ENCODE measurements around the gene TBX1. TPM values are rescaled to one million over a fixed set of nuclear protein-coding genes. Genes with fewer than 3 reads are reported as not detected.

Gene TBX1
- polyA plus RNA-seq, 1 donor from 2014 or later, result not detected

DNA sequence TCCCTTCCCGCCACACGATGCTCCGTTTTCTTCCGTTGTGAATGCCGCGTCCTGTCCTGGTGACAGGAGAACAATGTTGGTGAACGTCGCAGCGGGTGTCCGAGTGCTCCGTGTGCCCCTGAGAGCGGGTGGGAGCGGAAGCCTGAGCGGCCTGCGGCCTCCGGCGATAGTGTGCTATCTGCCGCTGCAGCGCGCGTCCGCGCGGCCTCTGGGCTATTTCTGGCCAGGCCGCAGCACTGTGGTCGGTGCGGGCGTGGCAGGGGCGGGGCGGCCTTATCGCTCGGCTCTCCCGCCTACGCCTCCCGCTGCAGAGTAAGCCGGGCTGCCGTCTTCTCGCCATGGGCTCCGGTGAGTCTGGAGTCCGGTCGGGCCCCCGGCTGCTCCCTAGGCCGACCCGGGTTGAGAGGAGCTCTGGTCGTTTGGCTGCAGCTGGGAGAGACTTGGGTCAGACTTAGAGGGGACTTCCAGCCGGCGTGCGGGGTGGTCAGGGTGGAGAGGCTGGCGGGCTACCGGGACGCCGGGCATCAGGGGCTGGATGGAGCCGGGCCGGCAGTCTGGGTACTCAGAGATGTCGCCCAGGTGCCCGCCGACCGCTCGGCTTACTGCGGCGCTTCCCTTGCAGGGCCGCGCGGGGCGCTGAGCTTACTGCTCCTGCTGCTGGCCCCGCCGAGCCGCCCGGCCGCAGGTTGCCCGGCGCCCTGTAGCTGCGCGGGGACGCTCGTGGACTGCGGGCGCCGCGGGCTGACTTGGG, 37.2 kb upstream of the TBX1 start, which contains the start of gene GP1BB:
GP1BB (plus strand) TSS at position 308 of the 751 bp plus-strand sequence; CDS start at position 339, 31 bp downstream.
- Histone ChIP-seq H3K9me2 (ENCODE audit: insufficient read depth, low read length) (no peaks in the 10 kb centered on the region), H3K4me2 (ENCODE audit: low read length) (no peak within 1 kb of the TSS), H3K9ac (ENCODE audit: low read length) (no peak within 1 kb of the TSS), H3K4me3 (ENCODE audit: low read length) (peak within 1 kb of the TSS; percentile 42), H2AFZ (ENCODE audit: low read depth, low read length) (no peak within 1 kb of the TSS), H3K36me3 (ENCODE audit: insufficient read depth, low read length) (peaks cover 14% of the 10 kb centered on the region), H4K20me1 (ENCODE audit: insufficient read depth) (peaks cover 48% of the 10 kb centered on the region), H3F3A (ENCODE audit: insufficient read depth, low read length, poor library complexity, severe bottlenecking) (no peaks in the 10 kb centered on the region), H3K79me2 (replicated peaks; ENCODE audit: insufficient read depth, low read length) (no peaks in the 10 kb centered on the region), H3K27ac (ENCODE audit: low read length) (no peak within 1 kb of the TSS), H3K27me3 (ENCODE audit: insufficient read depth, low read depth, low read length) (peaks cover 95% of the 10 kb centered on the region), H3K9me3 (ENCODE audit: low read length) (no peaks in the 10 kb centered on the region)
- TF ChIP-seq SMC3 (conservative IDR thresholded peaks at IDR 0.05; ENCODE audit: poor library complexity) (no peak), EZH2 (IDR thresholded peaks at IDR 0.05; ENCODE audit: borderline replicate concordance, insufficient read depth, low read length, poor library complexity, severe bottlenecking) (no peak), TAF1 (IDR thresholded peaks at IDR 0.05; ENCODE audit: low read depth) (no peak), RAD21 (conservative IDR thresholded peaks at IDR 0.05) (no peak), EP300 (conservative IDR thresholded peaks at IDR 0.05; ENCODE audit: poor library complexity, severe bottlenecking) (no peak), MXI1 (conservative IDR thresholded peaks at IDR 0.05; ENCODE audit: poor library complexity, severe bottlenecking) (no peak), POLR2AphosphoS5 (IDR thresholded peaks at IDR 0.05) (peak; percentile 44)
- TF ChIP-seq, protein P1, sequence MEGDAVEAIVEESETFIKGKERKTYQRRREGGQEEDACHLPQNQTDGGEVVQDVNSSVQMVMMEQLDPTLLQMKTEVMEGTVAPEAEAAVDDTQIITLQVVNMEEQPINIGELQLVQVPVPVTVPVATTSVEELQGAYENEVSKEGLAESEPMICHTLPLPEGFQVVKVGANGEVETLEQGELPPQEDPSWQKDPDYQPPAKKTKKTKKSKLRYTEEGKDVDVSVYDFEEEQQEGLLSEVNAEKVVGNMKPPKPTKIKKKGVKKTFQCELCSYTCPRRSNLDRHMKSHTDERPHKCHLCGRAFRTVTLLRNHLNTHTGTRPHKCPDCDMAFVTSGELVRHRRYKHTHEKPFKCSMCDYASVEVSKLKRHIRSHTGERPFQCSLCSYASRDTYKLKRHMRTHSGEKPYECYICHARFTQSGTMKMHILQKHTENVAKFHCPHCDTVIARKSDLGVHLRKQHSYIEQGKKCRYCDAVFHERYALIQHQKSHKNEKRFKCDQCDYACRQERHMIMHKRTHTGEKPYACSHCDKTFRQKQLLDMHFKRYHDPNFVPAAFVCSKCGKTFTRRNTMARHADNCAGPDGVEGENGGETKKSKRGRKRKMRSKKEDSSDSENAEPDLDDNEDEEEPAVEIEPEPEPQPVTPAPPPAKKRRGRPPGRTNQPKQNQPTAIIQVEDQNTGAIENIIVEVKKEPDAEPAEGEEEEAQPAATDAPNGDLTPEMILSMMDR (IDR thresholded peaks at IDR 0.05; ENCODE audit: poor library complexity, severe bottlenecking), result no peak
- TF ChIP-seq, protein P2, sequence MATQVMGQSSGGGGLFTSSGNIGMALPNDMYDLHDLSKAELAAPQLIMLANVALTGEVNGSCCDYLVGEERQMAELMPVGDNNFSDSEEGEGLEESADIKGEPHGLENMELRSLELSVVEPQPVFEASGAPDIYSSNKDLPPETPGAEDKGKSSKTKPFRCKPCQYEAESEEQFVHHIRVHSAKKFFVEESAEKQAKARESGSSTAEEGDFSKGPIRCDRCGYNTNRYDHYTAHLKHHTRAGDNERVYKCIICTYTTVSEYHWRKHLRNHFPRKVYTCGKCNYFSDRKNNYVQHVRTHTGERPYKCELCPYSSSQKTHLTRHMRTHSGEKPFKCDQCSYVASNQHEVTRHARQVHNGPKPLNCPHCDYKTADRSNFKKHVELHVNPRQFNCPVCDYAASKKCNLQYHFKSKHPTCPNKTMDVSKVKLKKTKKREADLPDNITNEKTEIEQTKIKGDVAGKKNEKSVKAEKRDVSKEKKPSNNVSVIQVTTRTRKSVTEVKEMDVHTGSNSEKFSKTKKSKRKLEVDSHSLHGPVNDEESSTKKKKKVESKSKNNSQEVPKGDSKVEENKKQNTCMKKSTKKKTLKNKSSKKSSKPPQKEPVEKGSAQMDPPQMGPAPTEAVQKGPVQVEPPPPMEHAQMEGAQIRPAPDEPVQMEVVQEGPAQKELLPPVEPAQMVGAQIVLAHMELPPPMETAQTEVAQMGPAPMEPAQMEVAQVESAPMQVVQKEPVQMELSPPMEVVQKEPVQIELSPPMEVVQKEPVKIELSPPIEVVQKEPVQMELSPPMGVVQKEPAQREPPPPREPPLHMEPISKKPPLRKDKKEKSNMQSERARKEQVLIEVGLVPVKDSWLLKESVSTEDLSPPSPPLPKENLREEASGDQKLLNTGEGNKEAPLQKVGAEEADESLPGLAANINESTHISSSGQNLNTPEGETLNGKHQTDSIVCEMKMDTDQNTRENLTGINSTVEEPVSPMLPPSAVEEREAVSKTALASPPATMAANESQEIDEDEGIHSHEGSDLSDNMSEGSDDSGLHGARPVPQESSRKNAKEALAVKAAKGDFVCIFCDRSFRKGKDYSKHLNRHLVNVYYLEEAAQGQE (IDR thresholded peaks at IDR 0.05; ENCODE audit: borderline replicate concordance), result peak; percentile 45

DNA sequence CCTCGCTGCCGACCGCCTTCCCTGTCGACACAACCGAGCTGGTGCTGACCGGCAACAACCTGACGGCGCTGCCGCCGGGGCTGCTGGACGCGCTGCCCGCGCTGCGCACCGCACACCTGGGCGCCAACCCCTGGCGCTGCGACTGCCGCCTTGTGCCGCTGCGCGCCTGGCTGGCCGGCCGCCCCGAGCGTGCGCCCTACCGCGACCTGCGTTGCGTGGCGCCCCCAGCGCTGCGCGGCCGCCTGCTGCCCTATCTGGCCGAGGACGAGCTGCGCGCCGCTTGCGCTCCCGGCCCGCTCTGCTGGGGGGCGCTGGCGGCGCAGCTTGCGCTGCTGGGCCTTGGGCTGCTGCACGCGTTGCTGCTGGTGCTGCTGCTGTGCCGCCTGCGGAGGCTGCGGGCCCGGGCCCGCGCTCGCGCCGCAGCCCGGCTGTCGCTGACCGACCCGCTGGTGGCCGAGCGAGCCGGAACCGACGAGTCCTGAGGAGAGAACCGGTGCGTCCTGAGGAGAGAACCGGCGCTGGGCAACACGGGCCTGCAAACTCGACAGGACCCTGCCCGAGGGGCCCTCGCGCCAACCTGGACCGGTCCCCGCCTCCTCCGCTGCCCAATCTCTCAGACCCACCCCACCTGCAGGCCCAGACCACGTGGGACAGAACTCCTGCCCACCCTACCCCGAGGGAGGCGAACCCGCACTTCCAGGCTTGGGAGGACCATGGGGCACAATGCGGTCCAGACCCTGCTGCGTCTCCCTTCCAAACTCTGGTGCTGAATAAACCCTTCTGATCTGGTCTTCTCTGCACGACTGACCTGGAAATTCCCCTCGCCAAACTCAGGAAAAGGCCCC, 36.4 kb upstream of the TBX1 start:
- no peaks in the 10 kb centered on the region for H3K9me3 ChIP-seq (ENCODE audit: low read length)
- peaks cover 91% of the 10 kb centered on the region for H3K27me3 ChIP-seq (ENCODE audit: insufficient read depth, low read depth, low read length)
- H2AFZ ChIP-seq (ENCODE audit: low read depth, low read length), result no peak overlapping the region
- H3K9me2 ChIP-seq (ENCODE audit: insufficient read depth, low read length), result no peaks in the 10 kb centered on the region
- H3K36me3 ChIP-seq (ENCODE audit: insufficient read depth, low read length), result peaks cover 14% of the 10 kb centered on the region
- H3K79me2 ChIP-seq (replicated peaks; ENCODE audit: insufficient read depth, low read length), result no peaks in the 10 kb centered on the region
- no peaks in the 10 kb centered on the region for H3F3A ChIP-seq (ENCODE audit: insufficient read depth, low read length, poor library complexity, severe bottlenecking)
- H3K9ac ChIP-seq (ENCODE audit: low read length), result no peak overlapping the region
- TF ChIP-seq, protein P1 (IDR thresholded peaks at IDR 0.05; ENCODE audit: poor library complexity, severe bottlenecking), result peak; percentile 64
- no peak for TF ChIP-seq EP300 (conservative IDR thresholded peaks at IDR 0.05; ENCODE audit: poor library complexity, severe bottlenecking)
- no peak overlapping the region for H3K27ac ChIP-seq (ENCODE audit: low read length)
- no peak overlapping the region for H3K4me3 ChIP-seq (ENCODE audit: low read length)
- H3K4me2 ChIP-seq (ENCODE audit: low read length), result no peak overlapping the region
- H4K20me1 ChIP-seq (ENCODE audit: insufficient read depth), result peaks cover 40% of the 10 kb centered on the region

Measured in neural cell (in vitro differentiated cells).